Kidney (tissue), 14 donors: Measurements from ENCODE around the gene MICU2. TPM values are rescaled to one million over a fixed set of nuclear protein-coding genes. Genes with fewer than 3 reads are reported as not detected.

ENCODE experiments used
- DNase-seq, 5 donors: peaks; one replicate each; pipeline ENCODE4 v3.0.0-alpha.2; 2013 to 2020
- FAIRE-seq: peaks from 2 replicates; lab custom pipeline; 2012; peaks lifted over from hg19 to GRCh38; lab: Jason Lieb, UNC
- H3K27ac ChIP-seq, 2 donors: one replicate each; pipeline ENCODE4 v1.7.0; 2013; ENCODE audit warnings: low read depth in 2 of 2, low read length in 2 of 2, inconsistent platforms in 1 of 2
- H3K27me3 ChIP-seq: one replicate; pipeline ENCODE4 v1.7.1; 2013; ENCODE audit warnings: low read length, inconsistent platforms; ENCODE audit not compliant: control insufficient read depth, insufficient read depth
- H3K36me3 ChIP-seq, 3 donors: one replicate each; pipeline versions ENCODE4 v1.7.0 to v1.7.1; 2013; ENCODE audit warnings: low read length in 3 of 3, control low read depth in 1 of 3, inconsistent platforms in 1 of 3; ENCODE audit not compliant: insufficient read depth in 3 of 3, control insufficient read depth in 2 of 3
- H3K4me1 ChIP-seq, 3 donors: one replicate each; pipeline versions ENCODE4 v1.7.0 to v1.7.1; 2013; ENCODE audit warnings: low read length in 3 of 3, inconsistent platforms in 1 of 3, low read depth in 1 of 3; ENCODE audit not compliant: control insufficient read depth in 2 of 3, insufficient read depth in 2 of 3
- H3K4me3 ChIP-seq, 3 donors: one replicate each; pipeline versions ENCODE4 v1.7.0 to v1.8.1; 2013; ENCODE audit warnings: low read length in 3 of 3, control low read depth in 1 of 3, inconsistent platforms in 1 of 3
- H3K9ac ChIP-seq, 3 donors: one replicate each; pipeline versions ENCODE4 v1.7.0 to v1.7.1; 2013; ENCODE audit warnings: low read length in 3 of 3, control low read depth in 1 of 3, inconsistent platforms in 1 of 3
- H3K9me3 ChIP-seq, 3 donors: one replicate each; pipeline versions ENCODE4 v1.7.0 to v1.7.1; 2013; ENCODE audit warnings: low read length in 3 of 3, control low read depth in 1 of 3, inconsistent platforms in 1 of 3; ENCODE audit not compliant: control insufficient read depth in 2 of 3, insufficient read depth in 1 of 3
- CTCF ChIP-seq: IDR thresholded peaks from 3 replicates; pipeline ENCODE4 v1.5.1; 2012; ENCODE audit warnings: mild to moderate bottlenecking, moderate library complexity, borderline replicate concordance; ENCODE audit not compliant: insufficient read depth; ENCODE audit errors: extremely low read depth
- intact Hi-C: fragments of 100-400 bp; cut with DNase I; formaldehyde crosslinking; loops from one replicate; pipeline ENCODE4 v1.11.1; 2022
- polyA plus RNA-seq: library from polyadenylated mRNA; stranded (reverse); fragments of 350-450 nt; fragmentation: Illumina TruSeq; extraction: RNeasy Lipid Tissue Mini Kit (QIAGEN cat#74804); gene quantifications from one replicate; pipeline ENCODE4 v1.2.3, GENCODE V29; 2014; ENCODE audit warnings: low read depth, low replicate concordance; ENCODE audit not compliant: insufficient read depth
- total RNA-seq: library from RNA; stranded (reverse); fragmentation: NEBNext Ultra II Directional; extraction: Animal tissue kit (Norgen Biotek cat#: 25700); gene quantifications from one replicate; pipeline ENCODE4 v1.2.1, GENCODE V29; 2021
- donor health status: control.
- donor health status: control.
- donor health status: control.
- donor health status: control.
- donor health status: control.
- donor health status: DM: yes; HTN: yes; CAD: no.
- donor health status: Normal renal cell carcinoma (clear cell type).

The MICU2 gene
- total and polyA plus RNA-seq, 2 donors from 2014 or later: 49.0 to 86.5 TPM

- TF ChIP-seq CTCF: no peak
Measured at GRCh38 chr13:21639561-21639960, 35.6 kb upstream of the MICU2 start.

GRCh38 chr13:21638319-21639282 is 34.6 kb upstream of the MICU2 start:
- DNase-seq (peak in 3 of 5 donors; percentile 38 to 62 (median 56)), FAIRE-seq (peak; percentile 88)
- H3K27ac ChIP-seq: no peak overlapping the region
- no peaks in the 10 kb centered on the region for H3K27me3 ChIP-seq
- H3K9ac ChIP-seq: no peak overlapping the region
- no peaks in the 10 kb centered on the region for H3K9me3 ChIP-seq
- intact Hi-C loops: no loop called here
- H3K36me3 ChIP-seq: no peaks in the 10 kb centered on the region
- no peak overlapping the region for H3K4me3 ChIP-seq
- no peaks in the 10 kb centered on the region for H3K4me1 ChIP-seq
- TF ChIP-seq CTCF: peak; percentile 56

More at GRCh38 chr13:21639561-21639960, 35.6 kb upstream of the MICU2 start:
- H3K4me1 ChIP-seq: no peaks in the 10 kb centered on the region
- H3K36me3 ChIP-seq: no peaks in the 10 kb centered on the region
- FAIRE-seq: no peak
- H3K9ac ChIP-seq: no peak overlapping the region
- intact Hi-C loops: no loop called here
- H3K27me3 ChIP-seq: no peaks in the 10 kb centered on the region
- no peak overlapping the region for H3K4me3 ChIP-seq
- H3K27ac ChIP-seq: no peak overlapping the region
- peak in 2 of 5 donors; percentile 50 to 53 for DNase-seq
- no peaks in the 10 kb centered on the region for H3K9me3 ChIP-seq

GRCh38 chr13:21637296-21637695 is 33.3 kb upstream of the MICU2 start:
- no peak for TF ChIP-seq CTCF
- no peak overlapping the region for H3K27ac ChIP-seq
- H3K9ac ChIP-seq: no peak overlapping the region
- no peak overlapping the region for H3K4me3 ChIP-seq
- H3K4me1 ChIP-seq: no peaks in the 10 kb centered on the region
- H3K27me3 ChIP-seq: no peaks in the 10 kb centered on the region
- intact Hi-C loops: no loop called here
- FAIRE-seq (no peak), DNase-seq (peak in 1 of 5 donors; percentile 89)
- H3K9me3 ChIP-seq: no peaks in the 10 kb centered on the region
- H3K36me3 ChIP-seq: no peaks in the 10 kb centered on the region
